Liver (tissue), 9 donors: ENCODE data around the gene ZIM2. TPM values are rescaled to one million over a fixed set of nuclear protein-coding genes. Genes with fewer than 3 reads are reported as not detected.
"Not testable (repeated sequence)": the region's sequence is repeated elsewhere in the genome, so short reads cannot be mapped to it uniquely, and the experiment has no call there.

Source experiments
- DNase-seq: peaks from one replicate; pipeline ENCODE4 v3.0.0-alpha.2; 2017; ENCODE audit warnings: low spot score
- H3K27ac ChIP-seq, 2 donors: one replicate each; pipeline ENCODE4 v1.7.0; 2013; ENCODE audit warnings: inconsistent platforms in 2 of 2, low read length in 2 of 2, control low read depth in 1 of 2, low read depth in 1 of 2, mild to moderate bottlenecking in 1 of 2
- H3K27me3 ChIP-seq, 4 donors: one replicate each; pipeline versions ENCODE4 v1.6.1 to v1.7.0; 2013; ENCODE audit warnings: low read length in 3 of 4, inconsistent platforms in 1 of 4, mild to moderate bottlenecking in 1 of 4, moderate library complexity in 1 of 4; ENCODE audit not compliant: control insufficient read depth in 4 of 4, insufficient read depth in 4 of 4
- H3K36me3 ChIP-seq, 4 donors: one replicate each; pipeline versions ENCODE4 v1.6.1 to v1.7.0; 2013; ENCODE audit warnings: low read length in 3 of 4, mild to moderate bottlenecking in 3 of 4, low read depth in 1 of 4, moderate library complexity in 1 of 4; ENCODE audit not compliant: control insufficient read depth in 4 of 4, insufficient read depth in 3 of 4
- H3K4me1 ChIP-seq, 4 donors: one replicate each; pipeline versions ENCODE4 v1.6.1 to v1.7.0; 2013; ENCODE audit warnings: low read length in 3 of 4, mild to moderate bottlenecking in 3 of 4, moderate library complexity in 1 of 4; ENCODE audit not compliant: control insufficient read depth in 4 of 4, insufficient read depth in 4 of 4
- H3K4me3 ChIP-seq, 3 donors: one replicate each; pipeline versions ENCODE4 v1.6.1 to v1.7.0; 2013; ENCODE audit warnings: low read length in 3 of 3, control low read depth in 1 of 3, low read depth in 1 of 3, mild to moderate bottlenecking in 1 of 3
- H3K9ac ChIP-seq, 2 donors: one replicate each; pipeline ENCODE4 v1.7.0; 2013; ENCODE audit warnings: low read length in 2 of 2, mild to moderate bottlenecking in 2 of 2, moderate library complexity in 2 of 2, control low read depth in 1 of 2, low read depth in 1 of 2
- H3K9me3 ChIP-seq, 4 donors: one replicate each; pipeline versions ENCODE4 v1.6.1 to v1.7.0; 2013; ENCODE audit warnings: low read length in 3 of 4; ENCODE audit not compliant: control insufficient read depth in 4 of 4
- ATF3 ChIP-seq: IDR thresholded peaks from 2 replicates; pipeline ENCODE4 v1.6.1; 2016; ENCODE audit warnings: antibody characterized with exemption
- EGR1 ChIP-seq, 2 donors: IDR thresholded peaks; 2 replicates each; pipeline ENCODE4 v1.6.1; 2016 to 2018; ENCODE audit warnings: antibody characterized with exemption in 2 of 2, low read depth in 2 of 2
- FOXA1 ChIP-seq: IDR thresholded peaks from 2 replicates; pipeline ENCODE4 v1.6.1; 2016; ENCODE audit warnings: antibody characterized with exemption
- FOXA2 ChIP-seq: IDR thresholded peaks from 2 replicates; pipeline ENCODE4 v1.6.1; 2016; ENCODE audit warnings: antibody characterized with exemption
- GABPA ChIP-seq, 2 donors: IDR thresholded peaks in 1 of 2; conservative IDR thresholded peaks in 1 of 2; 2 replicates each; pipeline ENCODE4 v1.6.1; 2016; ENCODE audit warnings: antibody characterized with exemption in 2 of 2, mild to moderate bottlenecking in 1 of 2, moderate library complexity in 1 of 2
- HNF4A ChIP-seq, 2 donors: conservative IDR thresholded peaks; 2 replicates each; pipeline ENCODE4 v1.6.1; 2016; ENCODE audit warnings: antibody characterized with exemption in 2 of 2, mild to moderate bottlenecking in 2 of 2
- HNF4G ChIP-seq: IDR thresholded peaks from 2 replicates; pipeline ENCODE4 v1.6.1; 2016; ENCODE audit warnings: antibody characterized with exemption
- JUND ChIP-seq, 2 donors: IDR thresholded peaks; 2 replicates each; pipeline ENCODE4 v1.6.1; 2016; ENCODE audit warnings: antibody characterized with exemption in 2 of 2
- MAX ChIP-seq: IDR thresholded peaks from 2 replicates; pipeline ENCODE4 v1.6.1; 2016; ENCODE audit warnings: antibody characterized with exemption
- RAD21 ChIP-seq, 2 donors: IDR thresholded peaks; 2 replicates each; pipeline ENCODE4 v1.6.1; 2016; ENCODE audit warnings: antibody characterized with exemption in 2 of 2, mild to moderate bottlenecking in 2 of 2
- RXRA ChIP-seq, 2 donors: IDR thresholded peaks; 2 replicates each; pipeline ENCODE4 v1.6.1; 2017 to 2018; ENCODE audit warnings: antibody characterized with exemption in 2 of 2, mild to moderate bottlenecking in 1 of 2
- SP1 ChIP-seq: IDR thresholded peaks from 2 replicates; pipeline ENCODE4 v1.6.1; 2018; ENCODE audit warnings: antibody characterized with exemption, mild to moderate bottlenecking
- TAF1 ChIP-seq: conservative IDR thresholded peaks from 2 replicates; pipeline ENCODE4 v1.6.1; 2016; ENCODE audit warnings: antibody characterized with exemption, mild to moderate bottlenecking
- YY1 ChIP-seq: IDR thresholded peaks from 2 replicates; pipeline ENCODE4 v1.6.1; 2016; ENCODE audit warnings: antibody characterized with exemption, mild to moderate bottlenecking
- ZBTB33 ChIP-seq: IDR thresholded peaks from 2 replicates; pipeline ENCODE4 v1.6.1; 2016; ENCODE audit warnings: antibody characterized with exemption
- WGBS: extraction: QIAGEN DNeasy Blood & Tissue Kit; methylation state at CpG from one replicate; pipeline ENCODE4 v1.1.7; 2013; 5-methylcytosine and 5-hydroxymethylcytosine counted together
- polyA plus RNA-seq, 2 donors: library from polyadenylated mRNA; stranded (reverse) in 1 of 2; unstranded in 1 of 2; fragments of 200-250 nt in 1 of 2; fragments of >200 nt in 1 of 2; fragmentation: Nextera tagmentation in 1 of 2; extraction: Ambion mirVana in 1 of 2; gene quantifications; one replicate each; pipeline versions ENCODE4 v1.2.1 to v1.2.3, GENCODE V29; 2013 to 2015
- total RNA-seq, 2 donors: library from RNA; depleted of rRNA; stranded (reverse); fragments of >200 nt; gene quantifications; one replicate each; pipeline ENCODE4 v1.2.3, GENCODE V29; 2014
- TF ChIP-seq, protein P1 (sequence below): fragments of 150-350 bp; IDR thresholded peaks from 2 replicates; pipeline ENCODE4 v1.5.1; 2017; ENCODE audit warnings: improper control_type of control experiment, low read depth, low read length; ENCODE audit not compliant: missing input control
- TF ChIP-seq, protein P2 (sequence below): IDR thresholded peaks from 2 replicates; pipeline ENCODE4 v1.6.1; 2016; ENCODE audit warnings: antibody characterized with exemption, mild to moderate bottlenecking
- donor health status: healthy.
- donor health status: healthy.
- donor health status: healthy.
- donor health status: healthy.
- donor health status: healthy.

Gene ZIM2
- total and polyA plus RNA-seq, 4 donors: 0.03 to 3.2 (median 0.33) TPM; not detected in 1

- WGBS: 92% methylated on average over 4 of the region's 4 CpGs
- Histone ChIP-seq H3K9me3 (peaks cover 0 to 2% (median 2%) of the 10 kb centered on the region in 4 donors), H3K27me3 (no peaks in the 10 kb centered on the region), H3K9ac (no peak overlapping the region), H3K27ac (no peak overlapping the region), H3K36me3 (no peaks in the 10 kb centered on the region), H3K4me3 (no peak overlapping the region), H3K4me1 (no peaks in the 10 kb centered on the region)
- DNase-seq: no peak
- TF ChIP-seq, protein P1, sequence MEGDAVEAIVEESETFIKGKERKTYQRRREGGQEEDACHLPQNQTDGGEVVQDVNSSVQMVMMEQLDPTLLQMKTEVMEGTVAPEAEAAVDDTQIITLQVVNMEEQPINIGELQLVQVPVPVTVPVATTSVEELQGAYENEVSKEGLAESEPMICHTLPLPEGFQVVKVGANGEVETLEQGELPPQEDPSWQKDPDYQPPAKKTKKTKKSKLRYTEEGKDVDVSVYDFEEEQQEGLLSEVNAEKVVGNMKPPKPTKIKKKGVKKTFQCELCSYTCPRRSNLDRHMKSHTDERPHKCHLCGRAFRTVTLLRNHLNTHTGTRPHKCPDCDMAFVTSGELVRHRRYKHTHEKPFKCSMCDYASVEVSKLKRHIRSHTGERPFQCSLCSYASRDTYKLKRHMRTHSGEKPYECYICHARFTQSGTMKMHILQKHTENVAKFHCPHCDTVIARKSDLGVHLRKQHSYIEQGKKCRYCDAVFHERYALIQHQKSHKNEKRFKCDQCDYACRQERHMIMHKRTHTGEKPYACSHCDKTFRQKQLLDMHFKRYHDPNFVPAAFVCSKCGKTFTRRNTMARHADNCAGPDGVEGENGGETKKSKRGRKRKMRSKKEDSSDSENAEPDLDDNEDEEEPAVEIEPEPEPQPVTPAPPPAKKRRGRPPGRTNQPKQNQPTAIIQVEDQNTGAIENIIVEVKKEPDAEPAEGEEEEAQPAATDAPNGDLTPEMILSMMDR: no peak
- TF ChIP-seq HNF4G: no peak
- no peak for TF ChIP-seq ZBTB33
- no peak for TF ChIP-seq EGR1 (IDR thresholded peaks at IDR 0.05; ENCODE audit: low read depth in 2 of 2)
- no peak for TF ChIP-seq FOXA2
- no peak for TF ChIP-seq FOXA1
- TF ChIP-seq, protein P2, sequence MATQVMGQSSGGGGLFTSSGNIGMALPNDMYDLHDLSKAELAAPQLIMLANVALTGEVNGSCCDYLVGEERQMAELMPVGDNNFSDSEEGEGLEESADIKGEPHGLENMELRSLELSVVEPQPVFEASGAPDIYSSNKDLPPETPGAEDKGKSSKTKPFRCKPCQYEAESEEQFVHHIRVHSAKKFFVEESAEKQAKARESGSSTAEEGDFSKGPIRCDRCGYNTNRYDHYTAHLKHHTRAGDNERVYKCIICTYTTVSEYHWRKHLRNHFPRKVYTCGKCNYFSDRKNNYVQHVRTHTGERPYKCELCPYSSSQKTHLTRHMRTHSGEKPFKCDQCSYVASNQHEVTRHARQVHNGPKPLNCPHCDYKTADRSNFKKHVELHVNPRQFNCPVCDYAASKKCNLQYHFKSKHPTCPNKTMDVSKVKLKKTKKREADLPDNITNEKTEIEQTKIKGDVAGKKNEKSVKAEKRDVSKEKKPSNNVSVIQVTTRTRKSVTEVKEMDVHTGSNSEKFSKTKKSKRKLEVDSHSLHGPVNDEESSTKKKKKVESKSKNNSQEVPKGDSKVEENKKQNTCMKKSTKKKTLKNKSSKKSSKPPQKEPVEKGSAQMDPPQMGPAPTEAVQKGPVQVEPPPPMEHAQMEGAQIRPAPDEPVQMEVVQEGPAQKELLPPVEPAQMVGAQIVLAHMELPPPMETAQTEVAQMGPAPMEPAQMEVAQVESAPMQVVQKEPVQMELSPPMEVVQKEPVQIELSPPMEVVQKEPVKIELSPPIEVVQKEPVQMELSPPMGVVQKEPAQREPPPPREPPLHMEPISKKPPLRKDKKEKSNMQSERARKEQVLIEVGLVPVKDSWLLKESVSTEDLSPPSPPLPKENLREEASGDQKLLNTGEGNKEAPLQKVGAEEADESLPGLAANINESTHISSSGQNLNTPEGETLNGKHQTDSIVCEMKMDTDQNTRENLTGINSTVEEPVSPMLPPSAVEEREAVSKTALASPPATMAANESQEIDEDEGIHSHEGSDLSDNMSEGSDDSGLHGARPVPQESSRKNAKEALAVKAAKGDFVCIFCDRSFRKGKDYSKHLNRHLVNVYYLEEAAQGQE: no peak
- no peak for TF ChIP-seq JUND (IDR thresholded peaks at IDR 0.05)
- no peak for TF ChIP-seq HNF4A (conservative IDR thresholded peaks at IDR 0.05)
- TF ChIP-seq RAD21 (IDR thresholded peaks at IDR 0.05): no peak
- no peak for TF ChIP-seq RXRA (IDR thresholded peaks at IDR 0.05)
- TF ChIP-seq TAF1: no peak
Observed at GRCh38 chr19:56858026-56858425, 17.5 kb upstream of the ZIM2 start.

- 78% methylated on average over 3 of the region's 3 CpGs for WGBS
- H3K27ac ChIP-seq: no peak overlapping the region
- no peaks in the 10 kb centered on the region for H3K4me1 ChIP-seq
- no peak overlapping the region for H3K9ac ChIP-seq
- TF ChIP-seq RAD21 (IDR thresholded peaks at IDR 0.05) (no peak), HNF4G (no peak), YY1 (no peak), FOXA1 (no peak), MAX (no peak), SP1 (no peak), JUND (IDR thresholded peaks at IDR 0.05) (no peak), GABPA (IDR thresholded peaks at IDR 0.05 in 1 of 2, conservative IDR thresholded peaks at IDR 0.05 in 1 of 2) (no peak), ZBTB33 (no peak), HNF4A (conservative IDR thresholded peaks at IDR 0.05) (no peak), RXRA (IDR thresholded peaks at IDR 0.05) (no peak), EGR1 (IDR thresholded peaks at IDR 0.05; ENCODE audit: low read depth in 2 of 2) (no peak), ATF3 (no peak), FOXA2 (no peak)
- TF ChIP-seq, protein P1: no peak
- no peak overlapping the region for H3K4me3 ChIP-seq
- H3K27me3 ChIP-seq: no peaks in the 10 kb centered on the region
- DNase-seq: no peak
- H3K9me3 ChIP-seq: peaks cover 0 to 5% (median under 1%) of the 10 kb centered on the region in 4 donors
- H3K36me3 ChIP-seq: no peaks in the 10 kb centered on the region
Observed at GRCh38 chr19:56856822-56857221, 16.3 kb upstream of the ZIM2 start.

GRCh38 chr19:56852361-56852760, 11.8 kb upstream of the ZIM2 start:
- not testable (repeated sequence) for H3K9me3 ChIP-seq, H3K9ac ChIP-seq, H3K4me1 ChIP-seq, H3K4me3 ChIP-seq, H3K36me3 ChIP-seq, H3K27me3 ChIP-seq, H3K27ac ChIP-seq, DNase-seq
- 89% methylated on average over 2 of the region's 2 CpGs for WGBS
